CD4-positive, alpha-beta T cell treated with Interleukin-15 for 4 hours (primary cell): ENCODE results near the gene WDR86.
A peak's percentile ranks its signal among the peaks of the same experiment; 100 is the strongest.

ENCODE experiments used
- DNase-seq: peaks from one replicate; pipeline ENCODE4 v3.0.0-alpha.2; 2020; ENCODE audit warnings: low spot score

Gene WDR86

DNA sequence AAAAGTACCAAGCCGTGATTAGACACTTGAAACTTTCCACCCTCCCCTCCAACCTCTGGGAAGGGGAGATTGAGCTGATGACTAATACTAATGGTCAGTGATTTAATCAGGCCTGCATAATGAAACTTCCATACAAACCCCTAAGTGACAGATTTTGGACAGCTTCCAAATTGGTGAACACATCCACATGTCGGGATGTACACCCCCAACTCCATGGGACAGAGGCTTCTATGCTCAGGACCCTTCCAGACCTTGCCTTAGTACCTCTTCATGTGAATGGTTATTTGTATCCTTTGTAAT, 63.4 kb downstream of the WDR86 start:
- no peak for DNase-seq

DNA sequence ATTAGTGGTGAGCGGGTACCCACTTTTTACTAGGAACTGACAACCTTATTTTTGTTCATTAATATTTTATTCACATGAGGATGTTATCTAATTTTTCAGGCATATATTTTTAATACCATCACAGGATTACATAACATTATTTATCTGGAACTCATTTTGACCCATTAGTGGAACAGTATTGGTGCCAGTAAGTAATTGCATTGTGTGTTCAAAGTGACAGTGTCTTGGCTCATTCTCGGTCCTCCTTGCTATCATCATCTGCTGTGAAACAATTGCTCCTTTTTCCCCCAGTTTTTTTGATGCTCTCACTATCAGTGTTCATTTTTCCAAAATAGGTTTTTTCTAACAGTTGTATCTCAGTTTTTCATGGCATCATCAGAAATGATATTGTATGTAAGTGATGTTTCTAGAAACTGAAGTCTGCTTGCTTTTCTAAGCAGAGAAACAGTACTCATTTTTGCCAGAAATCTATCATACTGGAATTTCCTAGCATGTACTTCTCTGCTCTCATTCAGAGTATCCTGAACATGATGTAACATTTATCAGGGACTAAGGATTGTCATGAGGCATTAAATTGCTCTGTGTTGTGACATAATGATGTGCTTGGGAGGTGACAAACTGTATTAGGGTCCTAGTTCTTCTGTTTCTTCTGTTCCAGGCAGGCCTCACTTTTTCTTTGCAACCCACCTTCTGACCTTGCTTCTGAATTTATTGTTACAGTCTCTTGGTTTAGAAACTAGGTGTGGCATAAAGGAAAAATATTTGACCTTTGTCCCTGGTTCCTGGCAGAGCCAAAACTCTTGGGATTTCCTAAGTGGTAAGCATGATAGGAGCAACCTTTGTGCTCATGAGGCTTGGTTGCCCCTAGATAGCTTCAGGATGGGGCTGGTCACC, 64.0 kb downstream of the WDR86 start:
- DNase-seq = no peak

DNA sequence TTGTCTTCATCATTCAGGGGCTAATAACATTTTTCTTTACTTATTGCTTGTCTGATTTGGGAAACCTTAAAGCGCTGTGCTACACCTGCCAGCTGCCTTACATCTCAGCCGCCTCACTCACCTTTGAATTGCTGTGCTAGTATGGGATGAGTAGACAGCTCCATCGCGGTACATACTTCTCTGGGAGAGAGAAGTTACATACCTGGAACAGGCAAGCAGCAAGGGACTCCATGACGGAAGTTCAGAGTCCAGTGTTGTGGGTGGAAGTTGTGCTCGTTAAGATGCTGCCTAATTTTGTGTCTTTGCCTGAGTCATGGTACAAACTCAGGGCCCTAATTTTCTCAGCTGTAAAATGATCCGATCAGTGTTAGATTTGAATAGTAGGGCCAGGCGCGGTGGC, 66.3 kb downstream of the WDR86 start:
- no peak for DNase-seq

DNA sequence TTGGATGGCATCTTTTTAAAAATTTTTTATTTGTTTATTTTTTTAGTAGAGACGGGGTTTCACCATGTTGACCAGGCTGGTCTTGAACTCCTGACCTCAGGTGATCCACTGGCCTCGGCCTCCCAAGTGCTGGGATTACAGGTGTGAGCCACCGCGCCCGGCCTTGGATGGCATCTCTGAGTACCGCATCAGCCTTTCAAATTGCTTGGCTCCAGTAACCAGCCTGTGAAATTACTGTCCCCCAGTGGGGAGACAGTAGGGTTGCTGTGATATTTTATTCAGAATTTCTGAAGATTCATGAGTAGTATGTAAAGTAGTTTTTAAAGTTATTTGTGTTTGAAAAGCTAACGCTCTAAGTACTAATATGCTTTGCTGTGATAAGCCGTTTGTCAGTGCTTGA, 67.0 kb downstream of the WDR86 start:
- DNase-seq = no peak

DNA sequence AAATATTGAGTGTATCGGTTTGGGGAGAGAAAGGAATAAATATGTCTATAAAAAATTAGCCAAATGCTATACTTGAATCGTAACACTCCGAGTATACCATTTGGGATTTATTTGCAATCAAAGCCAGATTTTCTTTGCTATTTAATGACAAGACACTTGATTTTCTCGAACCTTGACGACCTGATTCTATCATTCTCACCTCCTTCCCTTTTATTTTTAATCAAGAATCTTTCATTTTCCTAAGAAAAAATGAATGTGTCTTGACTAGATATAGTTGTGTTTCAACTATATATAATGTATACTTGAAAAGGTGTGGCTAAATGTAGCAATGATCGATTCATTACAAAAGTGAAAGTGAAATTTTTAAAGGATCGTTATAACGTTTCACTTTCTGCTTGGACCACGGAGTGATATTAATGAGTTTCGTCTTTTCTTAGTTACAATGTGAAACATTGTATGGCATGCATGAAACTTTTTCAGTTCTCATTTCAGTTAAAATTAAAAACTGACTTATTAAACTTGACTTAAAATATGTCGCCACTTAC, 67.7 kb downstream of the WDR86 start:
- DNase-seq = peak; percentile 33

DNA sequence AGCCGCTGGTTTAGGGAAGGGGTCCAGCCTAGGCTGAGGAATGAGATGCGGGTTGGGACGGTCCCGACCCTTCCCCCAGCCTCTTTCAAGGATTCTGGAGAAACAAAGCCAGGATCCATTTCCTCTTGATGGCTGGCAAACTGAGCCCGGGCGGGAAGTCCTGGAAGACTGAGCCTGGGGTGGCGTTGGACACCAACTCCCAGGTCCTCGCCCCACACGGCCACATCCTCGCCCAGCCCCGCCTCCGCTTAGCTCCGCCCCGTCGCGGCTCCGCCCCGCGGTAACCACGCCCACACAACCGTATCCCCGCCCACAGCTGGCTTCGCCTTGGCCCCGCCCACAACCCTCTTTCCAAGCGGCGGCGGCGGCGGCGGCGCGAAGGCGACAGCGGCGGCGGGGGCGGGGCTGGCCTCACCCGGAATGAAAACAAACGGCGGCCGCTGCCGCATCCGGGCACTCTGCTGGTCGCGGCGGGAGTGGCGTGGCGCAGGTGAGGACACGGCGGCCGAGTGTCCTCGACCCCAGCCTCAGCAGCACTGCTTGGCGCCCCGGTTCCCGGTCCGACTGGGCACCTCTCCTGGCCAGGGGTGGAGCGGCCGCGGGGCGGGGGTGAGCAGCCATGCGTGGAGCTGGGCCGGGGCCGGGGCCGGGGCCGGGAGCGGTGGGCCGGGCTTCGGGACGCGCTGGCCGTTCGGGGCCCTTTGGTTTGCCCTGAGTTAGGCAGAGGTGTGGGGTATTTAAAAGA, 68.3 kb downstream of the WDR86 start, which contains the start of gene NUB1:
TSS of gene NUB1 (plus strand) at position 456 of the 745 bp plus-strand sequence. CDS start 3,538 bp downstream, outside the sequence.
- DNase-seq = peak; percentile 88

DNA sequence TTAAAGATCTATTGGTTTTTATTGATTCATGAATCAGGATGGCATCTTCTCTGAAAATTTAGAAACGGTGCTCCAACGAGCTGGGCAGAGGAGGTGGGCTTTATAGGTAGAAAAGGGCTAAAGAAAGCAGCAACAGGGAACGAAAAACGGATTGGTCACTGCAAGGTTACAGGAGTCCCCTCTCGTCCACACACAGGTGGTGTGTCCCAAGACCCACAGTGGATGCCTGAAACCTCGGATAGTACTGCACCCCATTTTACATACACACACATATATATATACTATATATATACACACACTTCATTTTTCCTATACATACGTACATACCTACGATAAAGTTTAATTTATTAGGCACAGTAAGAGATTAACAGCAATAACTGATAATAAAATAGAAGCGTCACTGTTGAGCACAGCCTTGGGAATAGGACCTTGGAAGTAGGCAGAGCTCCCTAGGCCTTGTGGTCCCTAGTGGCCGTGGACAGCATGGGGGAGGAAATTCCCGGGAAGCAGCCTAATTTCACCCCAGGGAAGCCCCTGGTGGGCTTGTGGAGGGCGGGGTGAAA, 69.0 kb downstream of the WDR86 start:
- DNase-seq = no peak

DNA sequence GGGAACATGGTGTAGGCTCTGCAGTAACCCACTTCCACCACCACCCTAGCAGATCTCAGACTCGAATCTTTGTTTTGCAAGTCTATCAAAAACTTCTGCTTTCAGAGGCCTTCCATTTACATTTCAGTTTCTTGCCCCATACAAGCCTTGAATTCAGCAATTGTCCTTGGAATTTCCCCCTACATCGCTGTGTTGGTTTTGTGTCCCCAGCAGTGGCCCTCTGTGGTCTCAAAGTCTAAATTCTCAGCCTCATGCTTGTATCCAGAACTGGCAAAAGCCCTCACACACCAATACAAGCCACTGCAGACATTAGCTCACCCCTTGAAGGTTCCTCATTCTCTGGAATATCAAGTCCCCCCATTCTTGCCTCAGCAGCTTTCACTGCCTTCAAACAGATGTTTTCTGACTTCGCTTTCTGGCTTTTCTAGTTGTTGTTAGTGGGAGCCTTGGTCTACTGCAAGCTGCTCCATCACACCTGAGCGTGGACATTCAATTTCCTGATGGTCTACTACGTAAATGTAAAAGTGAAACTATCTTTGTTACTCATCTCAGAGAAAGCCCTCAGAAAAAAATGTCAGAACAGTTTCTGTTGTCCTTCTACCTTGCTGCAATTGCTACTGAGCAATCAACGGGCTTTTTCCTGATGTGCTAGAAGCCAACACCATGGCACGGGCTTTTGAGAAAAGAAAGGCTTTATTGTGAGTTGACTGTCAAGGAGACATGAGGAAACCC, 70.0 kb downstream of the WDR86 start:
- peak; percentile 32 for DNase-seq

DNA sequence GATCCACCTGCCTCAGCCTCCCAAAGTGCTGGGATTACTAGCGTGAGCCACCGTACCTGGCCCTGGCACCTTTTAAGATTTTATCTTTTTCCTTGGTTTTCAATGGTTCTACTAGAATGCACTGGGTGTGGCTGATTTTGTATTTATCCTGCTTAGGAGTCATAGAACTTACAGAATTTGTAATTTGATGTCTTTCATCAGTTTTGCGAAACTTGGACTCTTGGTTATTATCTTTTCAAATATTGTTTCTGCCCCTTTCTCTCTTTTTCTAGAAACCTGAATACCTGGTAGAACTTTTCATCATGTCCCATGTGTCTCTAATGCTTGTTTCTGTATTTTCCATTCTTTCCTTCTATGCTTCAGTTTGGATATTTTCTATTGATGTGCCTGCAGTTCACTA, 71.0 kb downstream of the WDR86 start:
- no peak for DNase-seq

DNA sequence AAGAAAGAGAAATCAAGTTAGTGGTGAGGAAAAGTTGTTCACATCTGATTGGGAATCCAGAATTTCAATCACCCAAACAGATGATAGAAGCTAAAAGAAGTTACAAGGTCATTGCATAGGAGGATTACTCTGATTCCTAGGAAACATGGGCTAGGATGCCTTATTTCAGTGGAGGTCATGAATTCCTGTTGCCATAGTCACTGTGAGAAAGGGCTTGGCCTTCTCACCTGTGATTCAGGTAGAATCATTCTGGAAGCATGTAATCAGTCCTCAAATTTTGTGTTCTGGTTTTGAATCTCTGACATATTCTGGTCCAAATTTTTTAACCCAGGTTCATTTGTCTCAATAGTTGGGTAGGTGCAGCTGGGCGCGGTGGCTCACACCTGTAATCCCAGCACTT, 72.5 kb downstream of the WDR86 start:
- DNase-seq = no peak

DNA sequence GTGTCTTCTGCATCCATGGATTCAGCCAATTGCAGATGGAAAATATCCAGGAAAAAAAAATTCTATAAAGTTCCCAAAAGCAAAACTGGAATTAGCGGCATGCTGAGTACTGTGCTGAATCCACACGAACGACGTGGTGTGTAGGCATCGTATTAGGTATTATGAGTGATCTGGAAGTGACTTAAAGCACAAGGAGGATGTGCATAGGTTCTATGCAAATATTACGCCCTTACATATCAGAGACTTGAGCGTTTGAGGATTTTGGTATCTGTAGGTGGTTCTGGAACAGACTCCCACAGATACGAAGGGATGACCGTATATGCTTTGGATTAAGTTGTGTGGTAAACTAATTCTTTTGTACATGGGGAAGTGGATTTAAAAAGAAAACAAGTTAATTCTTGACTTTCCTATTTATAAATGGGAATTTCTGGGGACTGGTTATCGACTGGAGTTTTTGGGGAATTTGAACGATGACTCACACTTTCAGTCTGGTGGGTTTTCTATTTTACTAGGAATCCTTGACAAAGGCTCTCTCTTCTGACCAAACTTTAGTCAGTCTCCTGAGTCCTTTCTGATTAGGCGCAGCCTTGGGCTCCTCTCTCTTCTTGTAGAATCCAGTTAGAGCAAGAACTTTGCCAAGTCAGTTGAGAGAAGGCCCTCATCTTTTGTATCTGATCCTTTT, 73.7 kb downstream of the WDR86 start:
- DNase-seq = no peak

DNA sequence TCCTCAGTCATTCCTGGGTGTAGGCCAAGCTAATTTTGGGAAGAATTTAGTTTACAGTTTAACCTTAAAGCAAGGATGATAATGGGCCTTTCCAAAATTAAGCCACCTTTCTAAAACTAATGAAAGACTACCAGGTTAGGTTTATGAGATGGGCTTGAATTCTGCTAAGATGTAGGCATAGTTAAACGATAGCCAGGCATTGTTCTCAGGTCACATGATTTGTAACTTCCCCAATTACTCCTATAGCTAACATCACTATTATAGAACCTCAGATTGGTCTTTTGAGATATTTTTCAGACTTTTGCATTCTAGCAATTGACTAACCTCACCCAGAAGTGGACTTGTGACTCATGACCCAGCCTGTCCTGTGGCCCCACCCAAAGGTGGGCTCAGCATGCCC, 75.2 kb downstream of the WDR86 start:
- DNase-seq = no peak
